ENCODE measurements around the gene ROM1. TPM values are rescaled to one million over a fixed set of nuclear protein-coding genes. Genes with fewer than 3 reads are reported as not detected.
"Not testable (repeated sequence)": the region's sequence is repeated elsewhere in the genome, so short reads cannot be mapped to it uniquely, and the experiment has no call there.

Gene ROM1
- total RNA-seq, 1 experiment from 2014 or later = 1.1 TPM

DNA sequence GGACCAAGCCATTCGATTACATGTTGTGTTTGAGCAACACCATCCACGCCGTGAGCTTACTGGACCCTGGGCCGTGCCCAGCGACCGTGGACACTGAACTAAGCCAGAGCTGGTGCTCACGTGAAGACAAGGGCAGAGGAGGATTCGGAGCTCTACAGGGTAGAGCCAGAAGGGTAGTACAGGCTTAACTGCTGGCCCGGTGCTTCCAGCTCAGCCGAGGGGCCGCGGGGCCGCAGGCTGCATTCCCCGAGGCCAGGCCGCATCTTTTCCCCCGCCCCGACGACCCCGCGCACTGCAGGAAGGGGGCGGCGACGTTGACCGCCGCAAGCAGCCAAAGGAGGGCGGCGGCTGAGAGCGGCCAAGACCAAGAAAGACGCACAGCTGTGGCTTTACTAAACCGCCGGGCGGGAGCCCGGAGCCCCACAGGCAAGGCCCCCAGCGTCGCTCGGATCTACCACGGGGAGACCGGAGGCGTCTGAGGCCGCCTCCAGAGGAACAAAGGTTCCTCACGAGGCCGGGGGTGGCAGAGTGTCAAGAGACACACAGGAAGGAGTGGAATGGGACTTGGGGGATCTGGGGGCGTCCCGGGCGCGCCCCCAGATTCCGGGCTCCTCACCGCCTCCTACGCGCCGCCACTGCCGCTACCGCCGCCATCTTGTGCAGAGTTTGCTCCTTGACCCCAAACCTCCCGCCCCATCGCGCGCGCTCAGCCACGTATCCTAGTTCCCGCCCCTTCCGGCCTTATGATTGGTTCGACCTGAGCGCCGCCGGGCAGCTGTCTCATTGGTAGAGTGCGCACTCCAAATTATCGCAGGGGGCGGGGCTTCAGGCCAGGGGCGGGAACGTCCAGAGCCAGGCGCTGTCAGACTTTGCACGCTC lies 33.1 kb downstream of the ROM1 start, which contains the start of gene GANAB:
Gene GANAB (minus strand): TSS at position 668 of the 879 bp plus-strand sequence. CDS start 14 bp downstream, at position 654.
- peaks cover 12% of the 10 kb centered on the region for H3K36me3 ChIP-seq (replicated peaks; ENCODE audit: control insufficient read depth, insufficient read depth, low read length)
- DNase-seq = peak; percentile 100

GRCh38 chr11:62646825-62647608 lies 34.0 kb downstream of the ROM1 start:
- DNase-seq = no peak
- Histone ChIP-seq H3K4me3 (ENCODE audit: insufficient read depth, low read depth, low read length) (0 out of 2 replicates have a peak overlapping the region, but pooled peaks have one; percentile 2), H3K36me3 (replicated peaks; ENCODE audit: control insufficient read depth, insufficient read depth, low read length) (peaks cover 12% of the 10 kb centered on the region), H3K27me3 (ENCODE audit: control insufficient read depth, insufficient read depth, low read length) (no peaks in the 10 kb centered on the region)

More for the DNA sequence above, 33.1 kb downstream of the ROM1 start, which contains the start of gene GANAB:
- no peaks in the 10 kb centered on the region for H3K27me3 ChIP-seq (ENCODE audit: control insufficient read depth, insufficient read depth, low read length)
- peak within 1 kb of the TSS; percentile 99 for H3K4me3 ChIP-seq (ENCODE audit: insufficient read depth, low read depth, low read length)

DNA sequence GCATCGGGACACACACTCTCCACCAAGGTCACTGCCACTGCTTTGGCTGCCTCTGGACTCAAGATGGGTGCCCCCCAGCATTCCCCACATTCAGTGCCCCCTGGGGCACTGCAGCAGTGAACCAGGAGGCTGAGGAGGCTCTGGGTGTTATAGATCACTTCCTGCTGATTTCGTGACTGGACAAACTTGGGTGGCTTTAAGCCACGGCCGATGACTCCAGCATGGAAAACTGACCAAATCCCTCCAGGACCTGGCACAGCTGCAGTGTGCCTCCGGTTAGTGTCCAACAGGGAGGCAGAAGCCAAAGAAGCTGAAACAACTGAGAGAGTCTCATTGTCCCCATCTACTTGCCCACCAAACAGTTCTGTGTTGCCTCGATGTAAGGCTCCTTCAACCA lies 34.5 kb downstream of the ROM1 start:
- Histone ChIP-seq H3K4me3 (ENCODE audit: insufficient read depth, low read depth, low read length) (no peak overlapping the region), H3K36me3 (replicated peaks; ENCODE audit: control insufficient read depth, insufficient read depth, low read length) (peaks cover 12% of the 10 kb centered on the region), H3K27me3 (ENCODE audit: control insufficient read depth, insufficient read depth, low read length) (no peaks in the 10 kb centered on the region)
- no peak for DNase-seq

- Histone ChIP-seq H3K27me3 (ENCODE audit: control insufficient read depth, insufficient read depth, low read length) (no peaks in the 10 kb centered on the region), H3K36me3 (replicated peaks; ENCODE audit: control insufficient read depth, insufficient read depth, low read length) (peaks cover 12% of the 10 kb centered on the region), H3K4me3 (ENCODE audit: insufficient read depth, low read depth, low read length) (no peak overlapping the region)
- DNase-seq = no peak
These were observed 35.3 kb downstream of the ROM1 start for GRCh38 chr11:62648185-62648966.

DNA sequence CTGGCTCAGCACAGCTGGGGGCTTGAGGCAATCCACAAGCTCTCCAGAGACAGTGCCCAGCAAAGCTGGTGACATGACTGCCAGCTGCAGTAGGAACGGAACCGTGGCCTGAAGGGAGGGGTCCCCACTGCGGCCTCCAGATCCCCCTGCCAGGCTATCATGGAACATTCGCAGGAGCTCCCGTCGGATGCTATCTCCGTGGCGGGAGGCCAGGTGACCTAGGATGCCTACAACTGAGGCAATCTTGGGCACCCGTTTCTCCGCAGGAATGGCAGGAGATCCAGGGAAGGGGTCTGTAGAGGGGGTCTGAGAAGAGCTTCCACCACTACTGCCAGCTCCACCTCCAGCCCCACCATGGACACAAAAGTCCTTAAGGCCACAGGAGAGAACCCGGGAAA lies 35.9 kb downstream of the ROM1 start:
- no peak overlapping the region for H3K4me3 ChIP-seq (ENCODE audit: insufficient read depth, low read depth, low read length)

GRCh38 chr11:62649486-62649885 lies 36.4 kb downstream of the ROM1 start:
- Histone ChIP-seq H3K36me3 (replicated peaks; ENCODE audit: control insufficient read depth, insufficient read depth, low read length) (peaks cover 9% of the 10 kb centered on the region), H3K27me3 (ENCODE audit: control insufficient read depth, insufficient read depth, low read length) (no peaks in the 10 kb centered on the region), H3K4me3 (ENCODE audit: insufficient read depth, low read depth, low read length) (no peak overlapping the region)
- DNase-seq = no peak

More for the DNA sequence above, 35.9 kb downstream of the ROM1 start:
- DNase-seq = no peak
- Histone ChIP-seq H3K36me3 (replicated peaks; ENCODE audit: control insufficient read depth, insufficient read depth, low read length) (peaks cover 12% of the 10 kb centered on the region), H3K27me3 (ENCODE audit: control insufficient read depth, insufficient read depth, low read length) (no peaks in the 10 kb centered on the region)

DNA sequence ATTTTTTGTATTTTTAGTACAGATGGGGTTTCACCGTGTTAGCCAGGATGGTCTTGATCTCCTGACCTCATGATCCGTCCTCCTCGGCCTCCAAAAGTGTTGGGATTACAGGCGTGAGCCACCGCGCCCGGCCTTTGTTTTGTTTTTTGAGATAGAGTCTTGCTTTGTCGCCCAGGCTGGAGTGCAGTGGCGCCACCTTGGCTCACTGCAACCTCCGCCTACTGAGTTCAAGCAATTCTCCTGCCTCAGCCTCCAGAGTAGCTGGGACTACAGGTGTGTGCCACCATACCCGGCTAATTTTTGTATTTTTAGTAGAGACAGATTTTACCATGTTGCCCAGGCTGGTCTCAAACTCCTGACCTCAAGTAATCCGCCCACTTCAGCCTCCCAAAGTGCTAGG lies 37.2 kb downstream of the ROM1 start:
- H3K4me3 ChIP-seq (ENCODE audit: insufficient read depth, low read depth, low read length); H3K36me3 ChIP-seq (replicated peaks; ENCODE audit: control insufficient read depth, insufficient read depth, low read length); DNase-seq; H3K27me3 ChIP-seq (ENCODE audit: control insufficient read depth, insufficient read depth, low read length): not testable (repeated sequence)

DNA sequence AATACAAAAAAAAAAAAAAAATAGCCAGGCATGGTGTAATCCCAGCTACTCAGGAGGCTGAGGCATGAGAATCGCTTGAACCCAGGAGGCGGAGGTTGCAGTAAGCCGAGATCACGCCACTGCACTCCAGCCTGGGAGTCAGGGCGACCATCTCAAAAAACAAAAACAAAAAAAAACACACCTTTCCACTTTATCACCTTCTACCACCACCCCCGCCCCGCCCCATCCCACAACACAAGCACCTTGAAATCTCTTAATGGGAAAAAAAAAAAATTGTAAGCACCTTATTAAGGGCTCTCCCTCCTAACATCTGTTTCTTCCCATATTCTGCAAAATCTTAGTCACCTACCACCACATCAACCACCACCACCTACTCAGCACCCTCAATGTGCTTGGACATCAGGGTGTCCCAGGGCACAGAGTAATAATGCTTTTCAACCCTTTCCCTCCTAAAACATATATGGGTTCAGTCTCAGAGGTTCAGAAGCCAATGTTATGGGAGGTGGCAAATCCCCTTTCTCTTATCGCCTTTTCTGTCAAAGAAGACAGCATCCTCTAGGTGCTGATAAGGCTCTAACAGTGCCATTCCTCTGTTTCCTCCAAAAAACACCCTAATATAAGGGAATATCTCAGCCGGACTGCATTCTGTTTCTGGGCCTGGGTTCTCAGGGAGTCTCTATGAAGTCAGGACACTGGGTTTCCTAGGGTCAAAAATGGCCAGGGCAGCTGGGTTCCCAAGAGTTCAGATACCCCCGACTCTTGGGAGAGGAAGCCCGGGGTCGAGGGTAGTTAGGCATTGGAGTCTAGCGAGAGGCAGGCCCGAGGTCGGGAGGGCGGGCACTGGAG lies 39.3 kb downstream of the ROM1 start:
- Histone ChIP-seq H3K27me3 (ENCODE audit: control insufficient read depth, insufficient read depth, low read length) (no peaks in the 10 kb centered on the region), H3K36me3 (replicated peaks; ENCODE audit: control insufficient read depth, insufficient read depth, low read length) (peaks cover 8% of the 10 kb centered on the region), H3K4me3 (ENCODE audit: insufficient read depth, low read depth, low read length) (peak overlapping the region; percentile 71)
- no peak for DNase-seq

DNA sequence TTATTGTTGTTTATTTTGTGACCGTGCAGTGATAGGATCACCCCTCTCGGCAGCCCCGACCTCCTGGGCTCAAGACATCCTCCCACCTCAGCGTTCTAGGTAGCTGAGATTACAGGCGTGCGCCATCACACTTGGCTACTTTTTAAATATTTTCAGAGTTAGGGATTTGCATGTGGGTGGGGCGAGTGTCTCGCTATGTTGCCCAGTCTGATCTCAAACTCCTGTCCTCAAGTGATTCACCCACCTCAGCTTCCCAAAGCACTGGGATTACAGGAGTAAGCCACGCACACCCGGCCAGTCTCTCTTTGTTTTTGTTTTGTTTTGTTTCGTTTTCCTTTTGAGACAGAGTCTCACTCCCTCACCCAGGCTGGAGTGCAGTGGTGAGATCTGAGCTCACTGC lies 41.2 kb downstream of the ROM1 start:
- peaks cover 6% of the 10 kb centered on the region for H3K36me3 ChIP-seq (replicated peaks; ENCODE audit: control insufficient read depth, insufficient read depth, low read length)
- no peaks in the 10 kb centered on the region for H3K27me3 ChIP-seq (ENCODE audit: control insufficient read depth, insufficient read depth, low read length)
- no peak for DNase-seq
- H3K4me3 ChIP-seq (ENCODE audit: insufficient read depth, low read depth, low read length) = no peak overlapping the region

- H3K36me3 ChIP-seq (replicated peaks; ENCODE audit: control insufficient read depth, insufficient read depth, low read length) = no peaks in the 10 kb centered on the region
- DNase-seq = no peak
These were observed 43.9 kb downstream of the ROM1 start for GRCh38 chr11:62656796-62657429.

DNA sequence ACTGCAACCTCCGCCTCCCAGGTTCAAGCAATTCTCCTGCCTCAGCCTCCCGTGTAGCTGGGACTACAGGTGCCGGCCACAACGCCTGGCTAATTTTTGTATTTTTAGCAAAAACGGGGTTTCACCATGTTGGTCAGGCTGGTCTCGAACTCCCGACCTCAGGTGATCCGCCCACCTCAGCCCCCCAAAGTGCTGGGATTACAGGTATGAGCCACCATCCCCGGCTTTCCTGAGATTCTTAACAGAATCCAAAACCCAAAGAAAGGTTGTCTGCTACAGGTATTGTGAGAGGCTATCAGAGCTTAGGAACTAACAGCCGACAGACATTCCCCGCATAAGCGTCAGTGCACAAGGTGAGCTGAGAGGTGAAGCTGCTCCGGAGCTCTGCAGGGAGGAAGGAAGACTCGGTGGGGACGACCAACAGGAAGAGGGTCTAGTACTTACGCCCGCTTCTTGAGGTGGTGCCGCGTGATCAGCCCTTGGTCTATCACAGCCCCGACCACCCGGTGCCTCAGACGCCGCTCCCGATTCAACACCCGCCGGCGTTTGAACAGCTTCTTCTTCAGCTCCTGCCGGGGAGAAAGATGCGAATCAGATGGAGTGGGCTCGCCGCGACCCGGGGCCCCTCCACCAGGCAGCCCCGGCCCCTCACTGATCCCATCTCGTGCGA lies 51.5 kb downstream of the ROM1 start:
- Histone ChIP-seq H3K36me3 (replicated peaks; ENCODE audit: control insufficient read depth, insufficient read depth, low read length) (peaks cover 20% of the 10 kb centered on the region), H3K27me3 (ENCODE audit: control insufficient read depth, insufficient read depth, low read length) (no peaks in the 10 kb centered on the region), H3K4me3 (ENCODE audit: insufficient read depth, low read depth, low read length) (peak overlapping the region; percentile 79)
- DNase-seq = peak; percentile 88

More at GRCh38 chr11:62656796-62657429, 43.9 kb downstream of the ROM1 start:
- H3K4me3 ChIP-seq (ENCODE audit: insufficient read depth, low read depth, low read length) = no peak overlapping the region
- H3K27me3 ChIP-seq (ENCODE audit: control insufficient read depth, insufficient read depth, low read length) = no peaks in the 10 kb centered on the region
